Astrocyte of the cerebellum (primary cell): ENCODE measurements around the gene MDFIC2.

ENCODE experiments used
- DNase-seq: peaks from one replicate; pipeline ENCODE4 v3.0.0-alpha.2; 2011; ENCODE audit warnings: low read depth
- H3K4me3 ChIP-seq: 2 replicates; pipeline ENCODE4 v1.5.1; 2011; ENCODE audit warnings: mild to moderate bottlenecking, low read depth, low read length, moderate library complexity
- CTCF ChIP-seq: IDR thresholded peaks from 2 replicates; pipeline ENCODE4 v1.5.1; 2012; ENCODE audit warnings: low read length, low read depth, moderate library complexity, mild to moderate bottlenecking; ENCODE audit errors: missing control alignments
- in situ Hi-C: cut with HindIII; loops from 2 replicates; pipeline ENCODE4 v1.10.0; 2017; ENCODE audit warnings: low sequenced_read_pairs

The MDFIC2 gene

DNA sequence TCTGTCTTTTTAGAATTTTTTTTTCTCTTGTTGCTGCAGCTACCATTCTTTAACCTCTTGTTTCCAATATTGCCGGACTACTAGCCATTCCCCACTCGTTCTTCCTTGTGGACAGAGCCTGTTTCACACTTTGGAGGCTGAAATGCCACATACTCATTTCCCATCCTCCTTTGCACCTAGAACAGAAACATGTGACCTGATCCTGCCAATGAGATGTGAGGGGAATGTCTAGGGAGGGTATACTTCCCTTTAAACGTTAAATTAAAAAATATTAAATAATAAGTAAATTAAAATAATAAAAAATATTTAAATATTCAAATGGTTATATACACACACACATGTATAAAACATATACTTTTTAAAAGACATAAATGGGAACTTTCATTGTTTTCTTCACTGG is 20.6 kb upstream of the MDFIC2 start:
- H3K4me3 ChIP-seq, result no peak overlapping the region
- no peak for DNase-seq
- in situ Hi-C loops, result no loop called here
- no peak for TF ChIP-seq CTCF

- in situ Hi-C loops, result no loop called here
- no peak overlapping the region for H3K4me3 ChIP-seq
- TF ChIP-seq CTCF, result no peak
- DNase-seq, result no peak
These were observed 2.6 kb upstream of the MDFIC2 start for GRCh38 chr3:70315021-70315420.

DNA sequence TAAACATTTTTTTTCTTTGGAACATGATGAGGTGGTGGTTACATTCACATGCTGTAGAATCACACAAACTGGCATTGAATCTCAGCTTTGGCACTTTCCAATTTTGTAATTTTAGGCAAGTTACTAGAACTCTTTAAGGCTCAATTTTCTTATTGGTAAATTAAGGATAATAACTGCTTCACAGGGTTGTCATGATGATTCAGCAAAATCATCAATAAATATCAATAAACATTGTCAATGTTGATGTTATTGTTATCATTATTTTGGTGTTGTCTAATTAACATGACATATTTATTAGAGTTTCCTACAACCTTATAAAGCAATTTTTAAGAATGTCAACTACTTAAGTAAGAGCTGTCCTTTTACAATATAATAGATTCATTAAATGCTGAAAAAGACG is 1.6 kb downstream of the MDFIC2 start:
- no peak for DNase-seq
- no peak overlapping the region for H3K4me3 ChIP-seq
- in situ Hi-C loops, result no loop called here
- no peak for TF ChIP-seq CTCF

DNA sequence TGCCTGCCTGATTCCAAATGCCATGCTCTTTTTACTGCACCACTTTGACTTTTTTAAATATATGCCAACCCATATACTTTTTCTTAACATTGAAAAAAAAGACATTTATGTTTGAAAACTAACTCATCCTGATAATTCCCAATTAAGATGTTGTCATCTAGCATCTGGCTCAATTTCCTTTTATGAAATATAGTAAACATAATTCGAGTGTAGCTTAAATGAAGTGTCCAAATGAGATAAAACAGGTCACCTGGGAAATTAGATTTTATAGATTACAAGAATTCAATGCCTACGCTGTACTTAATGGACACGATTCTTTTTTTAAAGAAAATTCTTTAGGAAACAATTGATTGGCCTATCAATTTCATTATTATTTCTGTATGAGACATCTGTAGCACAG is 2.8 kb downstream of the MDFIC2 start:
- no peak overlapping the region for H3K4me3 ChIP-seq
- TF ChIP-seq CTCF, result no peak
- in situ Hi-C loops, result no loop called here
- no peak for DNase-seq

- H3K4me3 ChIP-seq, result no peak overlapping the region
- in situ Hi-C loops, result no loop called here
- no peak for DNase-seq
- TF ChIP-seq CTCF, result peak; percentile 34
These were observed 3.7 kb downstream of the MDFIC2 start for GRCh38 chr3:70308760-70309159.

DNA sequence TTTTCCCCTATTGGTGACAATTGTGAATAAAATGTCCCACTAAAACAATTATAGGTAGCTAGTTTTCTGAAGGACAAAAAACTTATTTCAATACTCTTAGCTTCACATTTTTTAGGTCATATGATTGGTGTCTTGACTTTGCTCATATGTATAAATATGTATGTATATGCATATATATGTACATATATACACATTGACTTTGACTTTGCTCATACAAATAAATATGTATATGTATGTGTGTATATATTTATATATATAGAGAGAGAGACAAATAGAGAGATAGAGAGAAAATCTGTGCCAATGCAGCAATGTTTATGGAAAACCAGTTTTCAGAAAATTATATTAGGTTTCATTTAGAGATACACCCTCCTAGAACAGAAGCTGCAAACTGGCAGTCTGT is 5.7 kb downstream of the MDFIC2 start:
- in situ Hi-C loops, result no loop called here
- TF ChIP-seq CTCF, result no peak
- H3K4me3 ChIP-seq, result no peak overlapping the region
- DNase-seq, result no peak

DNA sequence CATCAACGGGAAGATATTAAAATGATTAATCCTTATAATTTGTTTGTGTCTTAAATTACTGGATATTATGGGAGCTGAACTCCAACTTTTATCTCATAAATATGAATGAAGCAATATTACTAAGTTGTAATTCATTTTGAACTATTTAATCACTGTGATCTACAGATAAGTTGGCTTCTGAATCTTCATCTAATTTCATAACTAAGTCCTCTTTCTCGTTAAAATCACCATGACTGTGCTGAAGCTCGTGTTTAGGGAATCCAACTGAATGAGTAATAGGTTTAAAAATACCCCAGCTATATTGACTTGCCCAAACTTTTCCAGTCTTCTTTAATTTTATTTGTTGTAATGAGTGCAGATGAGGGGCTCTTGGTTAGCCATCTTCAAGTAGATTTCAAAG is 14.1 kb downstream of the MDFIC2 start:
- no peak overlapping the region for H3K4me3 ChIP-seq
- TF ChIP-seq CTCF, result no peak
- in situ Hi-C loops, result no loop called here
- no peak for DNase-seq
